GM19099 (cell line): ENCODE results near the gene ALX4.

Source experiments
- POLR2A ChIP-seq: IDR thresholded peaks from 3 replicates; pipeline ENCODE4 v1.6.1; 2011; ENCODE audit warnings: low read depth; ENCODE audit not compliant: insufficient read length; ENCODE audit errors: extremely low read depth

The ALX4 gene

GRCh38 chr11:44275961-44276550, 33.9 kb downstream of the ALX4 start:
- TF ChIP-seq POLR2A = no peak

GRCh38 chr11:44275241-44275640, 34.7 kb downstream of the ALX4 start:
- TF ChIP-seq POLR2A = no peak

GRCh38 chr11:44274404-44274803, 35.5 kb downstream of the ALX4 start:
- TF ChIP-seq POLR2A = no peak

- no peak for TF ChIP-seq POLR2A
Observed at GRCh38 chr11:44271286-44271685, 38.7 kb downstream of the ALX4 start.

GRCh38 chr11:44270403-44271273, 39.3 kb downstream of the ALX4 start:
- TF ChIP-seq POLR2A = no peak

GRCh38 chr11:44269369-44270351, 40.3 kb downstream of the ALX4 start:
- TF ChIP-seq POLR2A = no peak

GRCh38 chr11:44268614-44269080, 41.3 kb downstream of the ALX4 start:
- TF ChIP-seq POLR2A = no peak

- no peak for TF ChIP-seq POLR2A
Observed at GRCh38 chr11:44267750-44268613, 42.0 kb downstream of the ALX4 start.

- no peak for TF ChIP-seq POLR2A
Observed at GRCh38 chr11:44267006-44267749, 42.8 kb downstream of the ALX4 start.

- TF ChIP-seq POLR2A = no peak
Observed at GRCh38 chr11:44266056-44266780, 43.7 kb downstream of the ALX4 start.

GRCh38 chr11:44264761-44265160, 45.2 kb downstream of the ALX4 start:
- no peak for TF ChIP-seq POLR2A

GRCh38 chr11:44264438-44264749, 45.5 kb downstream of the ALX4 start:
- TF ChIP-seq POLR2A = no peak
